HCT116 (cell line): ENCODE data around the gene GSKIP. TPM values are rescaled to one million over a fixed set of nuclear protein-coding genes. Genes with fewer than 3 reads are reported as not detected.
A peak's percentile ranks its signal among the peaks of the same experiment; 100 is the strongest.

ENCODE experiments used
- ATAC-seq: fragments of 200-7000 bp; cut with Tn5 transposase; 2 replicates; pipeline ENCODE4 v1.9.1; 2020; ENCODE audit warnings: mild to moderate bottlenecking, moderate library complexity
- BruUV-seq: library from RNA; stranded (reverse); fragments of 400-500 nt; replicated peaks from 2 replicates; lab custom pipeline; 2021; lab: Mats Ljungman, UMichigan
- CTCF ChIA-PET: fragments of 300-600 bp; sonication (Branson Sonifier 250); formaldehyde crosslinking; loops from one replicate; lab custom pipeline; 2021; ENCODE audit warnings: antibody characterized with exemption; lab: Charles Lee
- POLR2A ChIA-PET: fragments of 300-600, 350-600 bp; sonication (Branson Sonifier 250); formaldehyde crosslinking; loops from one replicate; lab custom pipeline; 2021; ENCODE audit warnings: antibody characterized with exemption; lab: Charles Lee
- RAD21 ChIA-PET, 2 experiments: fragments of 300-600 bp; sonication (Branson Sonifier 250); formaldehyde crosslinking; loops; one replicate each; lab custom pipeline; 2023; ENCODE audit warnings: low total read pairs in 2 of 2; ENCODE audit not compliant: uncharacterized antibody in 2 of 2, unreplicated experiment in 2 of 2, low non-redundant PET in 1 of 2; lab: Charles Lee
- DNase-seq: peaks from one replicate; pipeline ENCODE4 v3.0.0-alpha.2; 2010; ENCODE audit warnings: low read depth, low spot score
- H2AFZ ChIP-seq: fragments of 200-600 bp; shearing (Covaris generic), sonication (generic); 2 replicates; pipeline ENCODE4 v1.6.1; 2017; ENCODE audit warnings: low read depth, mixed run types, mixed read lengths, antibody characterized with exemption, low read length; ENCODE audit not compliant: poor library complexity, severe bottlenecking
- H3K27ac ChIP-seq: 2 replicates; pipeline ENCODE4 v1.5.1; 2012; ENCODE audit warnings: low read depth, low read length
- H3K27me3 ChIP-seq: fragments of 200-600 bp; sonication (generic); 2 replicates; pipeline ENCODE4 v1.6.1; 2016; ENCODE audit warnings: mixed run types, low read length, mixed read lengths; ENCODE audit not compliant: insufficient read depth
- H3K36me3 ChIP-seq, 2 experiments: fragments of 200-500 bp in 1 of 2; fragments of 200-600 bp in 1 of 2; sonication (Bioruptor generic) in 1 of 2; sonication (generic) in 1 of 2; 2 replicates each; pipeline versions ENCODE4 v1.5.1 to v1.6.1; 2014 to 2016; ENCODE audit warnings: low read length in 2 of 2, inconsistent platforms in 1 of 2, mixed read lengths in 1 of 2, mixed run types in 1 of 2; ENCODE audit not compliant: insufficient read depth in 2 of 2, control insufficient read depth in 1 of 2
- H3K4me1 ChIP-seq, 2 experiments: fragments of 200-600 bp in 1 of 2; sonication (generic) in 1 of 2; 2 replicates each; pipeline versions ENCODE4 v1.5.1 to v1.6.1; 2012 to 2017; ENCODE audit warnings: low read length in 2 of 2, inconsistent platforms in 1 of 2, mild to moderate bottlenecking in 1 of 2, mixed read lengths in 1 of 2, mixed run types in 1 of 2, moderate library complexity in 1 of 2; ENCODE audit not compliant: insufficient read depth in 2 of 2, control insufficient read depth in 1 of 2
- H3K4me2 ChIP-seq: fragments of 200-600 bp; sonication (generic); 2 replicates; pipeline ENCODE4 v1.6.1; 2017; ENCODE audit warnings: mixed run types, low read length, mixed read lengths
- H3K4me3 ChIP-seq, 2 experiments: fragments of 200-600 bp in 1 of 2; sonication (generic) in 1 of 2; replicated peaks in 1 of 2; 2 replicates each; pipeline ENCODE4 v1.5.1; 2011 to 2016; ENCODE audit warnings: low read length in 2 of 2, control low read depth in 1 of 2, low read depth in 1 of 2, mild to moderate bottlenecking in 1 of 2, mixed read lengths in 1 of 2, mixed run types in 1 of 2
- H3K79me2 ChIP-seq: fragments of 200-600 bp; sonication (generic); 2 replicates; pipeline ENCODE4 v1.6.1; 2017; ENCODE audit warnings: mild to moderate bottlenecking, mixed run types, low read length, moderate library complexity, mixed read lengths; ENCODE audit not compliant: insufficient read depth
- H3K9ac ChIP-seq: fragments of 200-600 bp; sonication (generic); 2 replicates; pipeline ENCODE4 v1.6.1; 2016; ENCODE audit warnings: low read length, mixed read lengths
- H3K9me2 ChIP-seq: fragments of 200-600 bp; sonication (generic), shearing (Covaris generic); 2 replicates; pipeline ENCODE4 v1.6.1; 2017; ENCODE audit warnings: mixed run types, mild to moderate bottlenecking, moderate library complexity; ENCODE audit not compliant: insufficient read depth
- H3K9me3 ChIP-seq, 2 experiments: fragments of 200-500 bp in 1 of 2; fragments of 200-600 bp in 1 of 2; sonication (Bioruptor generic) in 1 of 2; sonication (generic) in 1 of 2; 2 replicates each; pipeline ENCODE4 v1.6.1; 2014 to 2017; ENCODE audit warnings: low read length in 2 of 2, mixed read lengths in 2 of 2, inconsistent platforms in 1 of 2, low read depth in 1 of 2, mild to moderate bottlenecking in 1 of 2, mixed run types in 1 of 2, moderate library complexity in 1 of 2; ENCODE audit not compliant: control insufficient read depth in 1 of 2, insufficient read depth in 1 of 2
- H4K20me1 ChIP-seq: fragments of 200-600 bp; sonication (generic), shearing (Covaris generic); 2 replicates; pipeline ENCODE4 v1.6.1; 2017; ENCODE audit warnings: mixed run types, mild to moderate bottlenecking, moderate library complexity; ENCODE audit not compliant: insufficient read depth
- ATF3 ChIP-seq: IDR thresholded peaks from 2 replicates; pipeline ENCODE4 v1.6.1; 2012
- CEBPB ChIP-seq: IDR thresholded peaks from 2 replicates; pipeline ENCODE4 v1.6.1; 2012; ENCODE audit warnings: low read depth
- CTCF ChIP-seq, 3 experiments: fragments of 200-600 bp in 1 of 3; sonication (generic) in 1 of 3; IDR thresholded peaks in 2 of 3; conservative IDR thresholded peaks in 1 of 3; 2 replicates each; pipeline ENCODE4 v1.5.1; 2012 to 2017; ENCODE audit warnings: low read depth in 2 of 3, low read length in 2 of 3, antibody characterized with exemption in 1 of 3, borderline replicate concordance in 1 of 3, control low read depth in 1 of 3, mild to moderate bottlenecking in 1 of 3, mixed read lengths in 1 of 3, mixed run types in 1 of 3, moderate library complexity in 1 of 3; ENCODE audit not compliant: insufficient read depth in 1 of 3
- ELF1 ChIP-seq: IDR thresholded peaks from 2 replicates; pipeline ENCODE4 v1.6.1; 2012; ENCODE audit warnings: low read depth, borderline replicate concordance
- EZH2phosphoT487 ChIP-seq: fragments of 200-600 bp; IDR thresholded peaks from 2 replicates; pipeline ENCODE4 v1.6.1; 2018; ENCODE audit warnings: antibody characterized with exemption, borderline replicate concordance
- JUND ChIP-seq: IDR thresholded peaks from 2 replicates; pipeline ENCODE4 v1.6.1; 2012
- MAX ChIP-seq: IDR thresholded peaks from 2 replicates; pipeline ENCODE4 v1.6.1; 2012
- RAD21 ChIP-seq: IDR thresholded peaks from 2 replicates; pipeline ENCODE4 v1.6.1; 2012; ENCODE audit warnings: low read depth, mild to moderate bottlenecking
- SIN3A ChIP-seq: IDR thresholded peaks from 2 replicates; pipeline ENCODE4 v1.6.1; 2012; ENCODE audit warnings: low read depth
- TCF7L2 ChIP-seq: IDR thresholded peaks from 2 replicates; pipeline ENCODE4 v1.7.0; 2011; ENCODE audit warnings: borderline replicate concordance, inconsistent platforms; ENCODE audit not compliant: insufficient read depth, insufficient read length; ENCODE audit errors: extremely low read depth
- ZFX ChIP-seq: fragments of 450-650 bp; IDR thresholded peaks from 2 replicates; pipeline ENCODE4 v1.6.1; 2017
- ZNF274 ChIP-seq: fragments of 200-500 bp; sonication (Bioruptor generic); IDR thresholded peaks from 2 replicates; pipeline ENCODE4 v1.6.1; 2014; ENCODE audit warnings: mild to moderate bottlenecking, low read depth, low read length, inconsistent platforms
- intact Hi-C: fragments of 100-400 bp; cut with micrococcal nuclease; formaldehyde crosslinking; loops from 2 replicates; pipeline ENCODE4 v1.10.0; 2022
- total RNA-seq: library from RNA; stranded (reverse); gene quantifications from one replicate; pipeline ENCODE4 v1.2.1, GENCODE V29; 2021; ENCODE audit not compliant: unreplicated experiment

The GSKIP gene
- total RNA-seq, 1 experiment from 2014 or later: 21.7 TPM

GRCh38 chr14:96408608-96409007 lies 45.3 kb downstream of the GSKIP start:
- no peaks in the 10 kb centered on the region for H3K9me2 ChIP-seq
- ChIA-PET CTCF (no interaction called here), POLR2A (no interaction called here), RAD21 (no interaction called here)
- H4K20me1 ChIP-seq: no peaks in the 10 kb centered on the region
- no peak overlapping the region for H3K9ac ChIP-seq
- H3K79me2 ChIP-seq: no peaks in the 10 kb centered on the region
- H3K4me2 ChIP-seq: no peak overlapping the region
- DNase-seq: no peak
- no peak for ATAC-seq
- no peaks in the 10 kb centered on the region for H3K9me3 ChIP-seq
- no peak overlapping the region for H3K4me3 ChIP-seq
- H3K4me1 ChIP-seq: peaks cover 0 to 19% of the 10 kb centered on the region in 2 experiments; a peak in 2 of 4 replicates
- TF ChIP-seq ATF3: no peak
- no peak for TF ChIP-seq CTCF (IDR thresholded peaks at IDR 0.05 in 2 of 3, conservative IDR thresholded peaks at IDR 0.05 in 1 of 3; ENCODE audit: borderline replicate concordance in 1 of 3, insufficient read depth in 1 of 3, low read depth in 2 of 3, low read length in 2 of 3)
- TF ChIP-seq SIN3A: no peak
- TF ChIP-seq JUND: no peak
- no peak for TF ChIP-seq ZFX
- TF ChIP-seq RAD21: no peak
- TF ChIP-seq ELF1: no peak
- no peak for TF ChIP-seq EZH2phosphoT487
- no peak for TF ChIP-seq MAX
- H3K27ac ChIP-seq: no peak overlapping the region
- BruUV-seq: no TSS peak
- H3K36me3 ChIP-seq: no peaks in the 10 kb centered on the region
- H3K27me3 ChIP-seq: no peaks in the 10 kb centered on the region
- no peak overlapping the region for H2AFZ ChIP-seq
- intact Hi-C loops: no loop called here

GRCh38 chr14:96409701-96410100 lies 46.4 kb downstream of the GSKIP start:
- POLR2A ChIA-PET: no interaction called here
- no peaks in the 10 kb centered on the region for H3K36me3 ChIP-seq
- H3K4me1 ChIP-seq: peaks cover 0 to 19% of the 10 kb centered on the region in 2 experiments; a peak in 2 of 4 replicates
- H3K27me3 ChIP-seq: no peaks in the 10 kb centered on the region
- H3K9me2 ChIP-seq: no peaks in the 10 kb centered on the region
- H3K79me2 ChIP-seq: no peaks in the 10 kb centered on the region
- DNase-seq: peak; percentile 71
- peak overlapping the region; percentile 6 for H2AFZ ChIP-seq
- peak; percentile 84 for ATAC-seq
- intact Hi-C loops: no loop called here
- no peak overlapping the region for H3K4me3 ChIP-seq
- H3K4me2 ChIP-seq: peak overlapping the region; percentile 62
- RAD21 ChIA-PET: no interaction called here
- CTCF ChIA-PET: no interaction called here
- no peaks in the 10 kb centered on the region for H4K20me1 ChIP-seq
- H3K9me3 ChIP-seq: no peaks in the 10 kb centered on the region
- H3K9ac ChIP-seq: no peak overlapping the region
- no peak overlapping the region for H3K27ac ChIP-seq
- BruUV-seq: no TSS peak
- TF ChIP-seq ZNF274: no peak
- peak; percentile 52; the same call in 1 of the 2 replicates for TF ChIP-seq SIN3A
- no peak for TF ChIP-seq CTCF (IDR thresholded peaks at IDR 0.05 in 2 of 3, conservative IDR thresholded peaks at IDR 0.05 in 1 of 3; ENCODE audit: borderline replicate concordance in 1 of 3, insufficient read depth in 1 of 3, low read depth in 2 of 3, low read length in 2 of 3)
- TF ChIP-seq CEBPB: peak; percentile 12; the same call in 1 of the 2 replicates
- peak; percentile 33 for TF ChIP-seq TCF7L2
- no peak for TF ChIP-seq ELF1
